GM23338 (cell line): Measurements from ENCODE around the gene BNC2. TPM values are rescaled to one million over a fixed set of nuclear protein-coding genes. Genes with fewer than 3 reads are reported as not detected.
A peak's percentile ranks its signal among the peaks of the same experiment; 100 is the strongest.

ENCODE experiments used
- ATAC-seq: fragments of 200-7000 bp; cut with Tn5 transposase; 3 replicates; pipeline ENCODE4 v1.9.1; 2020
- DNase-seq: peaks from one replicate; pipeline ENCODE4 v3.0.0-alpha.2; 2015; ENCODE audit warnings: low spot score
- H2AFZ ChIP-seq: fragments of 200-600 bp; sonication (generic); 2 replicates; pipeline ENCODE4 v1.8.0; 2016; ENCODE audit warnings: antibody characterized with exemption, mild to moderate bottlenecking, moderate library complexity
- H3F3A ChIP-seq: fragments of 200-600 bp; sonication (generic); replicated peaks from 2 replicates; pipeline ENCODE4 v1.8.0; 2017; ENCODE audit warnings: antibody characterized with exemption, mixed run types, low read depth
- H3K27ac ChIP-seq: fragments of 200-600 bp; sonication (generic); 2 replicates; pipeline ENCODE4 v1.6.1; 2016; ENCODE audit warnings: low read depth
- H3K27me3 ChIP-seq: fragments of 200-600 bp; sonication (generic); 2 replicates; pipeline ENCODE4 v1.8.0; 2016; ENCODE audit warnings: mild to moderate bottlenecking, mixed run types, moderate library complexity; ENCODE audit not compliant: insufficient read depth
- H3K36me3 ChIP-seq: fragments of 200-600 bp; sonication (generic); 2 replicates; pipeline ENCODE4 v1.8.0; 2016; ENCODE audit warnings: mild to moderate bottlenecking; ENCODE audit not compliant: insufficient read depth
- H3K4me1 ChIP-seq: fragments of 200-600 bp; sonication (generic); 2 replicates; pipeline ENCODE4 v1.8.0; 2016; ENCODE audit warnings: mild to moderate bottlenecking, moderate library complexity; ENCODE audit not compliant: insufficient read depth
- H3K4me2 ChIP-seq: fragments of 200-600 bp; sonication (generic); 2 replicates; pipeline ENCODE4 v1.7.1; 2017; ENCODE audit warnings: mixed run types
- H3K4me3 ChIP-seq: fragments of 200-600 bp; sonication (generic); 2 replicates; pipeline ENCODE4 v1.6.1; 2016; ENCODE audit warnings: mixed run types
- H3K79me2 ChIP-seq: fragments of 200-600 bp; sonication (generic); replicated peaks from 2 replicates; pipeline ENCODE4 v1.8.0; 2017; ENCODE audit warnings: mild to moderate bottlenecking; ENCODE audit not compliant: insufficient read depth
- H3K9me2 ChIP-seq: fragments of 200-600 bp; sonication (generic); 2 replicates; pipeline ENCODE4 v1.8.0; 2017; ENCODE audit not compliant: insufficient read depth
- H4K20me1 ChIP-seq: fragments of 200-600 bp; sonication (generic); replicated peaks from 2 replicates; pipeline ENCODE4 v1.8.0; 2017; ENCODE audit warnings: mild to moderate bottlenecking; ENCODE audit not compliant: insufficient read depth
- H3K27ac Mint-ChIP-seq: 2 replicates; pipeline ENCODE4 v1.8.0; 2020; ENCODE audit warnings: inconsistent platforms, mild to moderate bottlenecking, moderate library complexity, mixed read lengths
- H3K27me3 Mint-ChIP-seq: 3 replicates; pipeline ENCODE4 v1.8.0; 2022; ENCODE audit warnings: low read depth, mild to moderate bottlenecking, moderate library complexity, mixed read lengths, inconsistent platforms; ENCODE audit not compliant: insufficient read depth, poor library complexity
- H3K36me3 Mint-ChIP-seq: 3 replicates; pipeline ENCODE4 v1.8.0; 2021; ENCODE audit warnings: low read depth, mild to moderate bottlenecking, inconsistent platforms, moderate library complexity, mixed read lengths
- H3K4me1 Mint-ChIP-seq: 3 replicates; pipeline ENCODE4 v1.8.0; 2020; ENCODE audit warnings: mild to moderate bottlenecking, inconsistent platforms, mixed read lengths
- H3K4me3 Mint-ChIP-seq: 3 replicates; pipeline ENCODE4 v1.8.0; 2021; ENCODE audit warnings: moderate library complexity, mild to moderate bottlenecking, inconsistent platforms, mixed read lengths
- H3K9me3 Mint-ChIP-seq: 3 replicates; pipeline ENCODE4 v1.8.0; 2020; ENCODE audit warnings: moderate library complexity, mild to moderate bottlenecking, inconsistent platforms, mixed read lengths
- EZH2 ChIP-seq: fragments of 200-600 bp; sonication (generic); IDR thresholded peaks from one replicate; pipeline ENCODE4 v1.8.0; 2017; ENCODE audit warnings: antibody characterized with exemption, mild to moderate bottlenecking, low read depth; ENCODE audit not compliant: unreplicated experiment
- EZH2phosphoT487 ChIP-seq: fragments of 200-600 bp; sonication (generic); IDR thresholded peaks from one replicate; pipeline ENCODE4 v1.8.1; 2018; ENCODE audit warnings: antibody characterized with exemption; ENCODE audit not compliant: unreplicated experiment
- POLR2AphosphoS5 ChIP-seq: IDR thresholded peaks from 2 replicates; pipeline ENCODE4 v1.6.1; 2016; ENCODE audit warnings: antibody characterized with exemption, low read depth
- polyA plus RNA-seq: library from polyadenylated mRNA; unstranded; fragments of >200 nt; fragmentation: Nextera tagmentation; extraction: Ambion mirVana; gene quantifications from 2 replicates; pipeline ENCODE4 v1.2.1, GENCODE V29; 2016
- total RNA-seq: library from RNA; depleted of rRNA; stranded (reverse); fragments of >200 nt; shearing (Covaris generic); gene quantifications from 2 replicates; pipeline ENCODE4 v1.2.3, GENCODE V29; 2014
- TF ChIP-seq, protein P1 (sequence below): fragments of 250-450 bp; sonication (Bioruptor Pico); IDR thresholded peaks from 2 replicates; pipeline ENCODE4 v1.5.0; 2020; ENCODE audit warnings: mild to moderate bottlenecking, moderate library complexity
- TF ChIP-seq, protein P2 (sequence below): IDR thresholded peaks from 2 replicates; pipeline ENCODE4 v1.6.1; 2016; ENCODE audit warnings: antibody characterized with exemption

The BNC2 gene
- total and polyA plus RNA-seq, 2 experiments from 2014 or later: 12.7 to 13.2 TPM

GRCh38 chr9:16888594-16888993 lies 18.1 kb upstream of the BNC2 start:
- H3K27ac ChIP-seq: no peak overlapping the region
- H3K79me2 ChIP-seq: no peaks in the 10 kb centered on the region
- H3K9me3 Mint-ChIP-seq: no peaks in the 10 kb centered on the region
- H3K27me3 Mint-ChIP-seq: no peaks in the 10 kb centered on the region
- H4K20me1 ChIP-seq: no peaks in the 10 kb centered on the region
- TF ChIP-seq, protein P1, sequence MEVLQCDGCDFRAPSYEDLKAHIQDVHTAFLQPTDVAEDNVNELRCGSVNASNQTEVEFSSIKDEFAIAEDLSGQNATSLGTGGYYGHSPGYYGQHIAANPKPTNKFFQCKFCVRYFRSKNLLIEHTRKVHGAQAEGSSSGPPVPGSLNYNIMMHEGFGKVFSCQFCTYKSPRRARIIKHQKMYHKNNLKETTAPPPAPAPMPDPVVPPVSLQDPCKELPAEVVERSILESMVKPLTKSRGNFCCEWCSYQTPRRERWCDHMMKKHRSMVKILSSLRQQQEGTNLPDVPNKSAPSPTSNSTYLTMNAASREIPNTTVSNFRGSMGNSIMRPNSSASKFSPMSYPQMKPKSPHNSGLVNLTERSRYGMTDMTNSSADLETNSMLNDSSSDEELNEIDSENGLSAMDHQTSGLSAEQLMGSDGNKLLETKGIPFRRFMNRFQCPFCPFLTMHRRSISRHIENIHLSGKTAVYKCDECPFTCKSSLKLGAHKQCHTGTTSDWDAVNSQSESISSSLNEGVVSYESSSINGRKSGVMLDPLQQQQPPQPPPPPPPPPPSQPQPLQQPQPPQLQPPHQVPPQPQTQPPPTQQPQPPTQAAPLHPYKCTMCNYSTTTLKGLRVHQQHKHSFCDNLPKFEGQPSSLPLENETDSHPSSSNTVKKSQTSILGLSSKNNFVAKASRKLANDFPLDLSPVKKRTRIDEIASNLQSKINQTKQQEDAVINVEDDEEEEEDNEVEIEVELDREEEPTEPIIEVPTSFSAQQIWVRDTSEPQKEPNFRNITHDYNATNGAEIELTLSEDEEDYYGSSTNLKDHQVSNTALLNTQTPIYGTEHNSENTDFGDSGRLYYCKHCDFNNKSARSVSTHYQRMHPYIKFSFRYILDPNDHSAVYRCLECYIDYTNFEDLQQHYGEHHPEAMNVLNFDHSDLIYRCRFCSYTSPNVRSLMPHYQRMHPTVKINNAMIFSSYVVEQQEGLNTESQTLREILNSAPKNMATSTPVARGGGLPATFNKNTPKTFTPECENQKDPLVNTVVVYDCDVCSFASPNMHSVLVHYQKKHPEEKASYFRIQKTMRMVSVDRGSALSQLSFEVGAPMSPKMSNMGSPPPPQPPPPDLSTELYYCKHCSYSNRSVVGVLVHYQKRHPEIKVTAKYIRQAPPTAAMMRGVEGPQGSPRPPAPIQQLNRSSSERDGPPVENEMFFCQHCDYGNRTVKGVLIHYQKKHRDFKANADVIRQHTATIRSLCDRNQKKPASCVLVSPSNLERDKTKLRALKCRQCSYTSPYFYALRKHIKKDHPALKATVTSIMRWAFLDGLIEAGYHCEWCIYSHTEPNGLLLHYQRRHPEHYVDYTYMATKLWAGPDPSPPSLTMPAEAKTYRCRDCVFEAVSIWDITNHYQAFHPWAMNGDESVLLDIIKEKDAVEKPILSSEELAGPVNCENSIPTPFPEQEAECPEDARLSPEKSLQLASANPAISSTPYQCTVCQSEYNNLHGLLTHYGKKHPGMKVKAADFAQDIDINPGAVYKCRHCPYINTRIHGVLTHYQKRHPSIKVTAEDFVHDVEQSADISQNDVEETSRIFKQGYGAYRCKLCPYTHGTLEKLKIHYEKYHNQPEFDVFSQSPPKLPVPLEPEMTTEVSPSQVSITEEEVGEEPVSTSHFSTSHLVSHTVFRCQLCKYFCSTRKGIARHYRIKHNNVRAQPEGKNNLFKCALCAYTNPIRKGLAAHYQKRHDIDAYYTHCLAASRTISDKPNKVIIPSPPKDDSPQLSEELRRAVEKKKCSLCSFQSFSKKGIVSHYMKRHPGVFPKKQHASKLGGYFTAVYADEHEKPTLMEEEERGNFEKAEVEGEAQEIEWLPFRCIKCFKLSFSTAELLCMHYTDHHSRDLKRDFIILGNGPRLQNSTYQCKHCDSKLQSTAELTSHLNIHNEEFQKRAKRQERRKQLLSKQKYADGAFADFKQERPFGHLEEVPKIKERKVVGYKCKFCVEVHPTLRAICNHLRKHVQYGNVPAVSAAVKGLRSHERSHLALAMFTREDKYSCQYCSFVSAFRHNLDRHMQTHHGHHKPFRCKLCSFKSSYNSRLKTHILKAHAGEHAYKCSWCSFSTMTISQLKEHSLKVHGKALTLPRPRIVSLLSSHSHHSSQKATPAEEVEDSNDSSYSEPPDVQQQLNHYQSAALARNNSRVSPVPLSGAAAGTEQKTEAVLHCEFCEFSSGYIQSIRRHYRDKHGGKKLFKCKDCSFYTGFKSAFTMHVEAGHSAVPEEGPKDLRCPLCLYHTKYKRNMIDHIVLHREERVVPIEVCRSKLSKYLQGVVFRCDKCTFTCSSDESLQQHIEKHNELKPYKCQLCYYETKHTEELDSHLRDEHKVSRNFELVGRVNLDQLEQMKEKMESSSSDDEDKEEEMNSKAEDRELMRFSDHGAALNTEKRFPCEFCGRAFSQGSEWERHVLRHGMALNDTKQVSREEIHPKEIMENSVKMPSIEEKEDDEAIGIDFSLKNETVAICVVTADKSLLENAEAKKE (CRISPR knock-in tag): no peak
- ATAC-seq (no peak), DNase-seq (no peak)
- no peak overlapping the region for H3K27ac Mint-ChIP-seq
- 0 out of 2 replicates have a peak, but pooled peaks cover 6% of the 10 kb centered on the region for H3K4me1 ChIP-seq
- no peaks in the 10 kb centered on the region for H3K9me2 ChIP-seq
- H3K4me3 ChIP-seq: no peak overlapping the region
- no peak overlapping the region for H3K4me2 ChIP-seq
- no peaks in the 10 kb centered on the region for H3K36me3 Mint-ChIP-seq
- H2AFZ ChIP-seq: no peak overlapping the region
- no peaks in the 10 kb centered on the region for H3K27me3 ChIP-seq
- H3F3A ChIP-seq: no peaks in the 10 kb centered on the region
- no peaks in the 10 kb centered on the region for H3K36me3 ChIP-seq
- peaks cover 13% of the 10 kb centered on the region; the same call in 2 of the 3 replicates for H3K4me1 Mint-ChIP-seq
- H3K4me3 Mint-ChIP-seq: no peak overlapping the region

GRCh38 chr9:16885931-16886330 lies 15.5 kb upstream of the BNC2 start:
- no peak for ATAC-seq
- Histone ChIP-seq H3K27me3 (no peaks in the 10 kb centered on the region), H3K36me3 (no peaks in the 10 kb centered on the region), H2AFZ (peak overlapping the region; percentile 69; the same call in 1 of the 2 replicates), H3K4me1 (0 out of 2 replicates have a peak, but pooled peaks cover 6% of the 10 kb centered on the region), H3K9me2 (no peaks in the 10 kb centered on the region), H3K79me2 (no peaks in the 10 kb centered on the region), H3F3A (no peaks in the 10 kb centered on the region), H3K4me2 (no peak overlapping the region), H3K4me3 (no peak overlapping the region), H4K20me1 (no peaks in the 10 kb centered on the region), H3K27ac (no peak overlapping the region)
- Mint-ChIP-seq H3K36me3 (peaks cover 6% of the 10 kb centered on the region; the same call in 1 of the 3 replicates), H3K27ac (no peak overlapping the region), H3K27me3 (no peaks in the 10 kb centered on the region), H3K4me1 (peaks cover 13% of the 10 kb centered on the region; the same call in 2 of the 3 replicates), H3K9me3 (peaks cover 11% of the 10 kb centered on the region; the same call in 2 of the 3 replicates), H3K4me3 (no peak overlapping the region)
- no peak for DNase-seq
- TF ChIP-seq, protein P2, sequence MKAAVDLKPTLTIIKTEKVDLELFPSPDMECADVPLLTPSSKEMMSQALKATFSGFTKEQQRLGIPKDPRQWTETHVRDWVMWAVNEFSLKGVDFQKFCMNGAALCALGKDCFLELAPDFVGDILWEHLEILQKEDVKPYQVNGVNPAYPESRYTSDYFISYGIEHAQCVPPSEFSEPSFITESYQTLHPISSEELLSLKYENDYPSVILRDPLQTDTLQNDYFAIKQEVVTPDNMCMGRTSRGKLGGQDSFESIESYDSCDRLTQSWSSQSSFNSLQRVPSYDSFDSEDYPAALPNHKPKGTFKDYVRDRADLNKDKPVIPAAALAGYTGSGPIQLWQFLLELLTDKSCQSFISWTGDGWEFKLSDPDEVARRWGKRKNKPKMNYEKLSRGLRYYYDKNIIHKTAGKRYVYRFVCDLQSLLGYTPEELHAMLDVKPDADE: no peak
- TF ChIP-seq POLR2AphosphoS5 (no peak), EZH2phosphoT487 (no peak), EZH2 (no peak)
- TF ChIP-seq, protein P1 (CRISPR knock-in tag): no peak
